ENCODE measurements around the gene TBXAS1. TPM values are rescaled to one million over a fixed set of nuclear protein-coding genes. Genes with fewer than 3 reads are reported as not detected.

TBXAS1 gene
- total RNA-seq, 2 experiments from 2014 or later: 0.86 TPM; not detected in 1

DNA sequence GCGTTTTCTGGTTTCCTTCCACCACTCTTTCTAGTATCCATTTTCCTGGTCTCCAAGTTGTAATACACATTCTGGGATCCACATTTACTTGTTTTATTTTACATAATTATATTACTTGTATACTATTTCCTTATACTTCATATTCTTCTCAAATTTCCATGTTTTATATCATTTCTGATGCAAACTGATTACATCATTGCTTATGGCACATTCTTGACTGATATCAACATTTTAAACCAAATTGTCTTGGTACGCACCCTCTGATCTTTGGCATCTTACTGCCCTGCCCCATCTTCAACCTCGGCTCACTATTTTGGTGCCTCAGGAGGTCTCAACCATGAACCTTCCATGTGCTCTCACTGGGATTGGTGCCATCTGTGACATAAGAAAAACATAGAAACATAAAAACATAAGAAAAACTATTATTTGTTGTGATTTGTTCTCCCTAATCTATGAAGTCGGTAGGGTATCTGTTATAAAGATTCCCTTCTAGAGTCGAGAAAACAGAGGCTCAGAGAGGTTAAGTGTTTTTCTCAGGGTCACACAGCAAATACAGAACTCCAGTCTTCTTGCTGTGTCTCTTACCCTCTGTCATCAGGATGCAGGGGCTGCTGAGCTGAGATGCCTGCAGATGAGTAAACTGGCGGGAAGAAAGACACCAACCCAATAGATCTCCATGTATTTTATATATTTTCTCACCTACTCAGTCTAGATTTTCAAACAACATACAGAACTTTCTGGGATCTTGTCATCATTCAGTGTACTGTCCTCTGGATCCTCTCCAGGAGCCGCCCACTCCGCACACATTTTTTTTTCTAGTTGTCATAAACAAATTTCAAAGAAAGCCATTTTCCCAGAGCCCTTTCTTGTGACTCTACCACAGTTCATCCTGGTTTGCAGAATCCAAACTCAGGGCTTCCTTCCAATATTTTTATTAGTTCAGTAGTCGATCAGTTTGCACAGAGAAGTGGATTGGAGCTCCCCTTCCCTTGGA lies 154.2 kb downstream of the TBXAS1 start:
- POLR2A ChIA-PET: no interaction called here
- Histone ChIP-seq H3K36me3 (ENCODE audit: insufficient read depth, low read length) (no peaks in the 10 kb centered on the region), H3K27ac (ENCODE audit: low read depth, low read length, poor library complexity, severe bottlenecking) (no peak overlapping the region), H3K79me2 (ENCODE audit: insufficient read depth, low read depth, low read length) (no peaks in the 10 kb centered on the region), H4K20me1 (ENCODE audit: insufficient read depth, low read length) (no peaks in the 10 kb centered on the region), H3K9me3 (ENCODE audit: low read length) (no peaks in the 10 kb centered on the region), H3K4me3 (ENCODE audit: low read depth, low read length, poor library complexity, severe bottlenecking) (no peak overlapping the region), H3K4me2 (ENCODE audit: low read length) (no peak overlapping the region), H3K9me2 (ENCODE audit: insufficient read depth, low read length) (no peaks in the 10 kb centered on the region), H3K4me1 (ENCODE audit: insufficient read depth, low read length, poor library complexity, severe bottlenecking) (no peaks in the 10 kb centered on the region), H2AFZ (ENCODE audit: low read length) (no peak overlapping the region)
- TF ChIP-seq EZH2phosphoT487 (IDR thresholded peaks at IDR 0.05; ENCODE audit: borderline replicate concordance, low read depth, low read length) (no peak), CTCF (conservative IDR thresholded peaks at IDR 0.05; ENCODE audit: low read length) (no peak)
- BruUV-seq (replicated peaks): no TSS peak
- intact Hi-C loops (cut with micrococcal nuclease; ENCODE audit: unreplicated experiment): no loop called here
- DNase-seq (ENCODE audit: low spot score): no peak
- CTCF ChIA-PET (ENCODE audit: unreplicated experiment): no interaction called here

GRCh38 chr7:139984642-139985539 lies 155.8 kb downstream of the TBXAS1 start:
- Histone ChIP-seq H3K4me1 (ENCODE audit: insufficient read depth, low read length, poor library complexity, severe bottlenecking) (peaks cover 8% of the 10 kb centered on the region), H4K20me1 (ENCODE audit: insufficient read depth, low read length) (no peaks in the 10 kb centered on the region), H3K9me2 (ENCODE audit: insufficient read depth, low read length) (no peaks in the 10 kb centered on the region), H3K9me3 (ENCODE audit: low read length) (no peaks in the 10 kb centered on the region), H3K27ac (ENCODE audit: low read depth, low read length, poor library complexity, severe bottlenecking) (no peak overlapping the region), H3K36me3 (ENCODE audit: insufficient read depth, low read length) (no peaks in the 10 kb centered on the region), H3K4me3 (ENCODE audit: low read depth, low read length, poor library complexity, severe bottlenecking) (no peak overlapping the region), H2AFZ (ENCODE audit: low read length) (no peak overlapping the region), H3K79me2 (ENCODE audit: insufficient read depth, low read depth, low read length) (no peaks in the 10 kb centered on the region), H3K4me2 (ENCODE audit: low read length) (no peak overlapping the region)
- BruUV-seq (replicated peaks): no TSS peak
- TF ChIP-seq EZH2phosphoT487 (IDR thresholded peaks at IDR 0.05; ENCODE audit: borderline replicate concordance, low read depth, low read length) (no peak), CTCF (conservative IDR thresholded peaks at IDR 0.05; ENCODE audit: low read length) (no peak)
- no peak for DNase-seq (ENCODE audit: low spot score)
- intact Hi-C loops (cut with micrococcal nuclease; ENCODE audit: unreplicated experiment): no loop called here
- POLR2A ChIA-PET: no interaction called here
- CTCF ChIA-PET (ENCODE audit: unreplicated experiment): no interaction called here
